SK-N-SH (cell line): ENCODE data around the gene DLX5. TPM values are rescaled to one million over a fixed set of nuclear protein-coding genes. Genes with fewer than 3 reads are reported as not detected.

Experiments
- CTCF ChIA-PET: fragments of 300-600, 350-600 bp; formaldehyde crosslinking; extraction: SDS; loops from one replicate; lab custom pipeline; 2021; lab: Yijun Ruan, JAX
- POLR2A ChIA-PET: fragments of 350-600 bp; sonication (Branson Sonifier 250); formaldehyde crosslinking; extraction: SDS; loops from one replicate; lab custom pipeline; 2020; ENCODE audit warnings: antibody characterized with exemption, inconsistent platforms; lab: Yijun Ruan, JAX
- DNase-seq: peaks from one replicate; pipeline ENCODE4 v3.0.0; 2012
- H2AFZ ChIP-seq: fragments of 200-600 bp; sonication (generic); 2 replicates; pipeline ENCODE4 v1.8.1; 2016; ENCODE audit warnings: antibody characterized with exemption, mild to moderate bottlenecking, low read depth
- H3F3A ChIP-seq: fragments of 200-600 bp; sonication (generic); replicated peaks from 2 replicates; pipeline ENCODE3; 2016; ENCODE audit warnings: antibody characterized with exemption, mild to moderate bottlenecking; ENCODE audit not compliant: insufficient read depth
- H3K27ac ChIP-seq, 2 experiments: fragments of 200-500 bp in 1 of 2; fragments of 200-600 bp in 1 of 2; sonication (Bioruptor generic) in 1 of 2; sonication (generic), shearing (Covaris generic) in 1 of 2; 2 replicates each; pipeline versions ENCODE4 v1.5.1 to v1.6.1; 2014 to 2016; ENCODE audit warnings: low read depth in 2 of 2, inconsistent platforms in 1 of 2, low read length in 1 of 2, mild to moderate bottlenecking in 1 of 2, mixed read lengths in 1 of 2
- H3K27me3 ChIP-seq: fragments of 200-600 bp; sonication (generic), shearing (Covaris generic); 2 replicates; pipeline ENCODE4 v1.6.1; 2016; ENCODE audit warnings: mixed run types; ENCODE audit not compliant: insufficient read depth
- H3K36me3 ChIP-seq, 2 experiments: fragments of 200-500 bp in 1 of 2; fragments of 200-600 bp in 1 of 2; sonication (Bioruptor generic) in 1 of 2; sonication (generic) in 1 of 2; replicated peaks in 1 of 2; 2 replicates each; pipeline versions ENCODE3 to v1.5.1; 2014 to 2016; ENCODE audit warnings: low read length in 1 of 2, mild to moderate bottlenecking in 1 of 2; ENCODE audit not compliant: insufficient read depth in 2 of 2, control insufficient read depth in 1 of 2
- H3K4me1 ChIP-seq, 2 experiments: fragments of 200-500 bp in 1 of 2; fragments of 200-600 bp in 1 of 2; sonication (Bioruptor generic) in 1 of 2; sonication (generic), shearing (Covaris generic) in 1 of 2; 2 replicates each; pipeline versions ENCODE4 v1.5.1 to v1.6.1; 2014 to 2016; ENCODE audit warnings: low read depth in 1 of 2, low read length in 1 of 2, mixed run types in 1 of 2; ENCODE audit not compliant: insufficient read depth in 2 of 2, control insufficient read depth in 1 of 2
- H3K4me2 ChIP-seq: fragments of 200-600 bp; sonication (generic), shearing (Covaris generic); 2 replicates; pipeline ENCODE4 v1.6.1; 2017; ENCODE audit warnings: mixed run types
- H3K4me3 ChIP-seq, 2 experiments: fragments of 200-500 bp in 1 of 2; fragments of 200-600 bp in 1 of 2; sonication (Bioruptor generic) in 1 of 2; sonication (generic), shearing (Covaris generic) in 1 of 2; 2 replicates each; pipeline versions ENCODE4 v1.5.1 to v1.8.1; 2014 to 2016; ENCODE audit warnings: low read depth in 2 of 2, inconsistent platforms in 1 of 2, low read length in 1 of 2, mild to moderate bottlenecking in 1 of 2, mixed read lengths in 1 of 2, moderate library complexity in 1 of 2
- H3K79me2 ChIP-seq: fragments of 200-600 bp; sonication (generic); 2 replicates; pipeline ENCODE4 v1.8.1; 2017; ENCODE audit warnings: mild to moderate bottlenecking; ENCODE audit not compliant: insufficient read depth
- H3K9ac ChIP-seq: fragments of 200-600 bp; sonication (generic); 2 replicates; pipeline ENCODE4 v1.6.1; 2017; ENCODE audit warnings: mixed run types
- H3K9me2 ChIP-seq: fragments of 200-600 bp; sonication (generic); 2 replicates; pipeline ENCODE4 v1.6.1; 2017; ENCODE audit warnings: mixed run types
- H3K9me3 ChIP-seq: fragments of 200-600 bp; sonication (generic); 2 replicates; pipeline ENCODE4 v1.6.1; 2017; ENCODE audit warnings: mixed run types, mild to moderate bottlenecking, moderate library complexity
- H4K20me1 ChIP-seq: fragments of 200-600 bp; sonication (generic); 2 replicates; pipeline ENCODE4 v1.6.1; 2017; ENCODE audit warnings: mild to moderate bottlenecking, mixed run types; ENCODE audit not compliant: insufficient read depth
- CHD2 ChIP-seq: fragments of 150-350 bp; IDR thresholded peaks from 2 replicates; pipeline ENCODE4 v1.6.1; 2018; ENCODE audit warnings: low read length; ENCODE audit not compliant: partially characterized antibody
- CTCF ChIP-seq: fragments of 200-600 bp; sonication (generic); IDR thresholded peaks from 2 replicates; pipeline ENCODE4 v1.6.1; 2017; ENCODE audit warnings: antibody characterized with exemption, mild to moderate bottlenecking, moderate library complexity
- EP300 ChIP-seq, 2 experiments: IDR thresholded peaks; 2 replicates each; pipeline versions ENCODE4 v1.4.0 to v1.6.1; 2012; ENCODE audit warnings: borderline replicate concordance in 1 of 2, low read depth in 1 of 2, low read length in 1 of 2
- FOSL2 ChIP-seq: IDR thresholded peaks from 2 replicates; pipeline ENCODE4 v1.4.0; 2012; ENCODE audit warnings: low read depth, mild to moderate bottlenecking, moderate library complexity, borderline replicate concordance
- GABPA ChIP-seq: IDR thresholded peaks from 2 replicates; pipeline ENCODE4 v1.4.0; 2012; ENCODE audit warnings: low read depth, mild to moderate bottlenecking
- MEF2A ChIP-seq: IDR thresholded peaks from 2 replicates; pipeline ENCODE4 v1.4.0; 2012; ENCODE audit warnings: low read depth, borderline replicate concordance
- PBX3 ChIP-seq: IDR thresholded peaks from 2 replicates; pipeline ENCODE4; 2012
- POLR2AphosphoS5 ChIP-seq: IDR thresholded peaks from 2 replicates; pipeline ENCODE4 v1.6.1; 2012; ENCODE audit warnings: low read depth, low read length
- RAD21 ChIP-seq: IDR thresholded peaks from 2 replicates; pipeline ENCODE4 v1.6.1; 2012; ENCODE audit warnings: mild to moderate bottlenecking, low read length
- RCOR1 ChIP-seq: fragments of 150-350 bp; IDR thresholded peaks from 2 replicates; pipeline ENCODE4 v1.6.1; 2017; ENCODE audit warnings: antibody characterized with exemption, low read length
- SIN3A ChIP-seq: IDR thresholded peaks from 2 replicates; pipeline ENCODE4 v1.6.1; 2012; ENCODE audit warnings: low read depth, mild to moderate bottlenecking, low read length, moderate library complexity, borderline replicate concordance
- TAF1 ChIP-seq: IDR thresholded peaks from 2 replicates; pipeline ENCODE4 v1.6.1; 2012; ENCODE audit warnings: low read depth, mild to moderate bottlenecking, low read length, moderate library complexity, borderline replicate concordance
- USF1 ChIP-seq: IDR thresholded peaks from 2 replicates; pipeline ENCODE4 v1.4.0; 2012; ENCODE audit warnings: low read depth, borderline replicate concordance
- YY1 ChIP-seq: IDR thresholded peaks from 2 replicates; pipeline ENCODE4 v1.4.0; 2012; ENCODE audit warnings: low read depth, mild to moderate bottlenecking
- ZBTB33 ChIP-seq: IDR thresholded peaks from 2 replicates; pipeline ENCODE4 v1.4.0; 2012; ENCODE audit warnings: low read depth, borderline replicate concordance
- WGBS: methylation state at CpG from one replicate; pipeline ENCODE4 v1.1.6; 2017; ENCODE audit warnings: low lambda C conversion rate; 5-methylcytosine and 5-hydroxymethylcytosine counted together
- polyA plus RNA-seq, 3 experiments: library from polyadenylated mRNA; depleted of rRNA; stranded (reverse); fragments of >200 nt; gene quantifications; 2 replicates each; pipeline ENCODE4 v1.2.3, GENCODE V29; 2012

DLX5 gene
- polyA plus RNA-seq, 1 of the 3 experiments (the other 2 are of a cell fraction) = not detected

GRCh38 chr7:96997512-96998032 is 27.1 kb downstream of the DLX5 start:
- ChIA-PET CTCF (interaction anchor here (1.1 kb wide), 1 partner anchor 922 kb away, joined by 3 read pairs; no protein-coding TSS in a partner anchor), POLR2A (no interaction called here)

GRCh38 chr7:96996958-96997511 is 27.6 kb downstream of the DLX5 start:
- POLR2A ChIA-PET = no interaction called here
- Histone ChIP-seq H3F3A (no peaks in the 10 kb centered on the region), H3K79me2 (no peaks in the 10 kb centered on the region), H2AFZ (no peak overlapping the region), H3K4me2 (no peak overlapping the region), H3K9me2 (no peaks in the 10 kb centered on the region), H3K36me3 (no peaks in the 10 kb centered on the region), H3K27ac (no peak overlapping the region), H3K27me3 (peaks cover under 1% of the 10 kb centered on the region; the same call in 1 of the 2 replicates), H3K9me3 (no peaks in the 10 kb centered on the region), H3K9ac (no peak overlapping the region), H3K4me1 (no peaks in the 10 kb centered on the region; a peak in 1 of 4 replicates), H4K20me1 (no peaks in the 10 kb centered on the region), H3K4me3 (no peak overlapping the region)
- 84% methylated on average over 14 of the region's 14 CpGs for WGBS
- DNase-seq = no peak
- CTCF ChIA-PET = interaction anchor here (0.5 kb wide), 1 partner anchor 7 kb away, joined by 3 read pairs; no protein-coding TSS in a partner anchor
- no peak for TF ChIP-seq FOSL2
- no peak for TF ChIP-seq CHD2
- TF ChIP-seq RCOR1 = no peak
- TF ChIP-seq ZBTB33 = no peak
- TF ChIP-seq MEF2A = no peak
- TF ChIP-seq YY1 = no peak
- TF ChIP-seq USF1 = no peak
- no peak for TF ChIP-seq TAF1
- no peak for TF ChIP-seq PBX3
- no peak for TF ChIP-seq SIN3A
- no peak for TF ChIP-seq EP300 (IDR thresholded peaks at IDR 0.05; ENCODE audit: borderline replicate concordance in 1 of 2, low read depth in 1 of 2, low read length in 1 of 2)

More at GRCh38 chr7:96997512-96998032, 27.1 kb downstream of the DLX5 start:
- H3K4me2 ChIP-seq = no peak overlapping the region
- H3K27ac ChIP-seq = no peak overlapping the region
- no peaks in the 10 kb centered on the region for H4K20me1 ChIP-seq
- H3K4me3 ChIP-seq = no peak overlapping the region
- no peaks in the 10 kb centered on the region for H3K79me2 ChIP-seq
- no peak for DNase-seq
- H3K27me3 ChIP-seq = no peaks in the 10 kb centered on the region; the same call in 1 of the 2 replicates
- H3F3A ChIP-seq = no peaks in the 10 kb centered on the region
- no peaks in the 10 kb centered on the region; a peak in 1 of 4 replicates for H3K4me1 ChIP-seq
- no peak for TF ChIP-seq CTCF
- TF ChIP-seq GABPA = no peak
- TF ChIP-seq RAD21 = no peak
- TF ChIP-seq POLR2AphosphoS5 = no peak
- H3K9me2 ChIP-seq = no peaks in the 10 kb centered on the region
- H3K9ac ChIP-seq = no peak overlapping the region
- no peak overlapping the region for H2AFZ ChIP-seq
- H3K9me3 ChIP-seq = no peaks in the 10 kb centered on the region
- 86% methylated on average over 22 of the region's 23 CpGs for WGBS
- no peaks in the 10 kb centered on the region for H3K36me3 ChIP-seq
